SK-N-SH treated with all-trans-retinoic acid at 6 μM for 48 hours (cell line): ENCODE measurements around the gene SQSTM1.

Experiments used
- ATAC-seq: fragments of 200-7000 bp; cut with Tn5 transposase; 3 replicates; pipeline ENCODE4 v1.9.1; 2020; ENCODE audit warnings: mild to moderate bottlenecking, moderate library complexity
- ARNTL ChIP-seq: fragments of 450-650 bp; formaldehyde crosslinking; IDR thresholded peaks from 2 replicates; pipeline ENCODE4 v1.5.0; 2020; ENCODE audit warnings: low read depth, mild to moderate bottlenecking, moderate library complexity, borderline replicate concordance
- BACH2 ChIP-seq: fragments of 250-450 bp; sonication (Bioruptor Pico); IDR thresholded peaks from 2 replicates; pipeline ENCODE4 v1.9.0; 2021; ENCODE audit warnings: mild to moderate bottlenecking, borderline replicate concordance
- CREB5 ChIP-seq: fragments of 250-450 bp; sonication (Bioruptor Pico); IDR thresholded peaks from 2 replicates; pipeline ENCODE4 v1.5.1; 2020; ENCODE audit warnings: low read depth, mild to moderate bottlenecking, moderate library complexity
- CSDC2 ChIP-seq: fragments of 250-450 bp; sonication (Bioruptor Pico); IDR thresholded peaks from 2 replicates; pipeline ENCODE4 v1.5.0; 2020; ENCODE audit warnings: mild to moderate bottlenecking, moderate library complexity
- CSRNP3 ChIP-seq: fragments of 250-450 bp; sonication (Bioruptor Pico); IDR thresholded peaks from 2 replicates; pipeline ENCODE4 v1.5.1; 2021; ENCODE audit warnings: mild to moderate bottlenecking, moderate library complexity
- GLIS3 ChIP-seq: fragments of 250-450 bp; sonication (Bioruptor Pico); IDR thresholded peaks from 2 replicates; pipeline ENCODE4 v1.5.0; 2020; ENCODE audit warnings: mild to moderate bottlenecking, moderate library complexity
- ISL1 ChIP-seq: fragments of 250-450 bp; sonication (Bioruptor Pico); IDR thresholded peaks from 2 replicates; pipeline ENCODE4 v2.1.2; 2022; ENCODE audit warnings: mild to moderate bottlenecking, moderate library complexity
- OSR1 ChIP-seq: fragments of 250-450 bp; sonication (Bioruptor Pico); IDR thresholded peaks from 2 replicates; pipeline ENCODE4 v1.8.0; 2022; ENCODE audit warnings: moderate library complexity, mild to moderate bottlenecking, inconsistent platforms
- PATZ1 ChIP-seq: fragments of 250-450 bp; sonication (Bioruptor Pico); IDR thresholded peaks from 2 replicates; pipeline ENCODE4 v1.8.0; 2020; ENCODE audit warnings: mild to moderate bottlenecking, moderate library complexity, borderline replicate concordance
- PPARA ChIP-seq: fragments of 250-450 bp; sonication (Bioruptor Pico); IDR thresholded peaks from 2 replicates; pipeline ENCODE4 v1.5.0; 2020; ENCODE audit warnings: mild to moderate bottlenecking, borderline replicate concordance
- RARB ChIP-seq: fragments of 250-450 bp; sonication (Bioruptor Pico); IDR thresholded peaks from 2 replicates; pipeline ENCODE4 v1.8.0; 2021; ENCODE audit warnings: mild to moderate bottlenecking, moderate library complexity
- SNAI2 ChIP-seq: fragments of 250-450 bp; sonication (Bioruptor Pico); IDR thresholded peaks from 2 replicates; pipeline ENCODE4 v1.5.0; 2020; ENCODE audit warnings: mild to moderate bottlenecking, moderate library complexity
- TSHZ2 ChIP-seq: fragments of 250-450 bp; sonication (Bioruptor Pico); IDR thresholded peaks from 2 replicates; pipeline ENCODE4 v1.5.0; 2020; ENCODE audit warnings: mild to moderate bottlenecking, moderate library complexity
- ZC3H10 ChIP-seq: fragments of 250-450 bp; sonication (Bioruptor Pico); IDR thresholded peaks from 2 replicates; pipeline ENCODE4 v1.5.1; 2021; ENCODE audit warnings: mild to moderate bottlenecking, moderate library complexity
- ZFP3 ChIP-seq: fragments of 250-450 bp; sonication (Bioruptor Pico); IDR thresholded peaks from 2 replicates; pipeline ENCODE4 v1.5.0; 2020; ENCODE audit warnings: mild to moderate bottlenecking, moderate library complexity
- ZFP30 ChIP-seq: fragments of 450-650 bp; formaldehyde crosslinking; IDR thresholded peaks from 2 replicates; pipeline ENCODE4 v1.5.0; 2022; ENCODE audit warnings: mild to moderate bottlenecking, moderate library complexity
- ZNF565 ChIP-seq: fragments of 450-650 bp; formaldehyde crosslinking; conservative IDR thresholded peaks from 2 replicates; pipeline ENCODE4 v1.5.0; 2020; ENCODE audit warnings: low read depth, mild to moderate bottlenecking, moderate library complexity

SQSTM1 gene

GRCh38 chr5:179887095-179887494 lies 66.4 kb downstream of the SQSTM1 start:
- ATAC-seq = no peak
- TF ChIP-seq BACH2 (CRISPR knock-in tag) (no peak), OSR1 (CRISPR knock-in tag) (no peak), PATZ1 (no peak), GLIS3 (CRISPR knock-in tag) (no peak), SNAI2 (CRISPR knock-in tag) (no peak), PPARA (no peak), ZFP3 (CRISPR knock-in tag) (no peak), CREB5 (CRISPR knock-in tag) (no peak), ISL1 (CRISPR knock-in tag) (no peak), CSDC2 (no peak), ZNF565 (no peak), ARNTL (no peak), TSHZ2 (CRISPR knock-in tag) (no peak), ZFP30 (CRISPR knock-in tag) (no peak), ZC3H10 (no peak), CSRNP3 (CRISPR knock-in tag) (no peak), RARB (CRISPR knock-in tag) (no peak)
